Activated CD8-positive, alpha-beta memory T cell treated with anti-CD3 and anti-CD28 coated beads for 4 hours (primary cell): ENCODE measurements around the gene NR5A2.
"Not testable (repeated sequence)": the region's sequence is repeated elsewhere in the genome, so short reads cannot be mapped to it uniquely, and the experiment has no call there.

Experiments used
- DNase-seq, 2 donors: peaks; one replicate each; pipeline ENCODE4 v3.0.0-alpha.2; 2020; ENCODE audit warnings: low read depth in 2 of 2

The NR5A2 gene

DNA sequence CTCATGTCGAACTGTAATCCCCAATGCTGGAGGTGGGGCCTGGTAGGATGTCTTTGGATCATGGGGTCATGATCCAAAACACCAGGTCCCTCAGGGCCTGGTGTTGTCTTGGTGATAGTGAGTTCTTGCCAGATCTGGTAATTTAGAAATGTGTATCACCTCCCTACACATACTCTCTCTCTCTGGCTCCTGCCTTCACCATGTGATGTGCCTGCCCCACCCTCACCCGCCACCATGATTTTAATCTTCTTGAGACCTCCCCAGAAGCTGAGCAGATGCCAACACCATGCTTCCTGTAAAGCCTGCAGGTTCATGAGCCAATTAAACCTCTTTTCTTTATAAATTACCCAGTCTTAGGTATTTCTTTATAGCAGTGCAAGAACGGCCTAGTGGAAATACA is 136.4 kb downstream of the NR5A2 start:
- DNase-seq: no peak

DNA sequence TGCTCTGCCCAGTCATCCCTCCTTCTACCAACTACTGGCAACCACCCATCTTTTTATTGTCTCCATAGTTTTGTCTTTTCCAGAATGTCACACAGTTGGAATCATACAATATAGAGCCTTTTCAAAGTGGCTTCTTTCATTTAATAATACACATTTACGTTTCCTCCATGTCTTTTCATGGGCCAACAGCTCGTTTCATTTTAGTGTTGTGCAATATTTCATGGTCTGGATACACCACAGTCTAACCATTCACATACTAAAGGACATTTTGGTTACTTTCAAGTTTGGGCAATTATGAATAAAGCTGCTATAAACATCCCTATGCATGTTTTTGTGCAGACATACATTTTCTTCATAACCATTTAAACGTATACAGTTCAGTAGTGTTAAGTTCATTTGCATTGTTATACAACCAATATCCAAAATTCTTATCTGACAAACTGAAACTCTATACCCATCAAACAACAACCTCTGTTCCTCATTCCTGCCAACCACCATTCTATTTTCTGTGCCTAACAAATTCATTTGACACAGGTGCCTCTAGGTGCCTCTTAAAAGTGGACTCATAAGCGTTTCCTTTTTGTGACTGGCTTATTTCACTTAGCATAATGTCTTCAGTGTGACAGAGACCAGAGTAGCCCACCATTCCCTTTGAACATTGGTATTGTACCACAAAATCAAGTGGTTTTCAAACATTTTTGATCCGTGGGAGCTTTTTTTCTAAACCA is 138.1 kb downstream of the NR5A2 start:
- no peak for DNase-seq

DNA sequence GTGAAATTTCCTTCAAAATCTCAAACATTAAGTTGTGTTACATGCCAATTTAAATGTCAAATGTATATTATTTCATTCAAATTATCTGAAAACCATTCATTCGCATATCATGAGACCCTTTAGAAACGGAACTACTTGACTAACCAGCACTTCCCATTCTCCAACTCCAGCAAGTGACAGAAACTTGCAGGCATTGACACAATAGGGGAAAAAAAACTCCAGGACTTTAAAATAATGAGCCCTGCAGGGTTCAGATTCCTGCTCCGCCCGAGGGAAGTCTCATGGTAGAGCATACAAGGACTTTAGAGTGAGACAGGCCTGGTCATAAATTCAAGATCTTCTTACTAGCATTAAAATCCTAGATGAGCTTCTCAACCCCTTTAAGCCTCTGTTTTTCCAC is 138.9 kb downstream of the NR5A2 start:
- no peak for DNase-seq

DNA sequence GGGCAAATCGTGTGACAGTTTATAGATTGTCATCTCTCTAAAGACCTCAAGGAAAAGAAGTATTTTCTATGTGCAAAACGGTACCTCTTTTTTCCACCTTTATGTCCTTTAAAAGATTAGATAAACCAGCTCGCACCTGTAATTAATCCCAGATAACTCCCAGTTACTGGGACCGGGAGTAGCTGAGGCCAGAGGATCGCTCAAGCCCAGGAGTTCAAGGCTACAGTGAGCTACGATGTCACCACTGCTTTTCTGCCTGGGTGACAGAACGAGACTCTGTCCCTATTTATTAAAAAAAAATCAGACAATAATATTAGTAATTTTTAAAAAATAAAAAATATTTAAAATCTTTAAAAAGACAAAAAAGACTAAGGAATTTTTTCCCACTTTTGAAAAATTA is 141.4 kb downstream of the NR5A2 start:
- no peak for DNase-seq

DNA sequence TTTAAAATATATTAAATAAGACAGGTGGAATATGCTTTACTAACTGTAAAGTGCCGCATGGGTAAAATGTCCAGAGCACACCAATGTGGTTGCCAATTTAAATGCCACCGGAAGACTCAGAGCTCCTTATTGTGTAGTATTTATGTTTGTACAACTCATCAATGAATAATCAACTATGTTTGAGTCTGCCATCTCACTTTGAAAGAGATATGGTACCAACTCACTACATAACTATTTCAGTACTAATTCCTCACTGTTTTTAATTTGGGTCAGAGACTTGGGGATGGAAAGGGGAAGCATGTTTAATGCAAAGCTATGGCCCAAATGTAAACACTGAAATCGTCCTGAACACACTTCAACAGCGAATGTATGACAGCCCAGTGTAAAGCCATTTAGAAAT is 144.8 kb downstream of the NR5A2 start:
- DNase-seq: no peak

DNA sequence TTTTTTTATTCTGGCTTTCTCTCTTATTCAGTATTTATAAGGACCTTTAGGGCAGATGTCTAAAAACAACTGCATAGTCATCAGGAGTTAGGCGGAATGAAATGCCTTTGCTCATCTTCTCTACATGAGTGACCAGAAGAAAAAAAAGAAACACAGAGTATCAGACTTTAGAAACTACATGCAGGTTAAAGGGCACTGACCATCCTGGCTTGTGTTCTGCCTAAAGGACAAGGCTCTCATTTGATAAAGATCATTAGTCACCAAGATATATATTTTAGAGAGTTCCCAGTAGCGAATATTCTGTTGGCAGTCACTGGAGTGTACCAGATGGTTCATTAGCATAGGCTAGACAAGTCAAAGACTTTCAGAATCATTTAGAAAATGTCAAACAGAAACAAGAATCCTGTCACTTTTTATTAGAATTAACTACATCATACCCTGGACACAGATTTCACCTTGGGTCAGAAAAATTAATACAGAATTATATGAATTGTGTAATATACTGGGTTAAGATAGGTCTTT is 145.6 kb downstream of the NR5A2 start:
- no peak for DNase-seq

DNA sequence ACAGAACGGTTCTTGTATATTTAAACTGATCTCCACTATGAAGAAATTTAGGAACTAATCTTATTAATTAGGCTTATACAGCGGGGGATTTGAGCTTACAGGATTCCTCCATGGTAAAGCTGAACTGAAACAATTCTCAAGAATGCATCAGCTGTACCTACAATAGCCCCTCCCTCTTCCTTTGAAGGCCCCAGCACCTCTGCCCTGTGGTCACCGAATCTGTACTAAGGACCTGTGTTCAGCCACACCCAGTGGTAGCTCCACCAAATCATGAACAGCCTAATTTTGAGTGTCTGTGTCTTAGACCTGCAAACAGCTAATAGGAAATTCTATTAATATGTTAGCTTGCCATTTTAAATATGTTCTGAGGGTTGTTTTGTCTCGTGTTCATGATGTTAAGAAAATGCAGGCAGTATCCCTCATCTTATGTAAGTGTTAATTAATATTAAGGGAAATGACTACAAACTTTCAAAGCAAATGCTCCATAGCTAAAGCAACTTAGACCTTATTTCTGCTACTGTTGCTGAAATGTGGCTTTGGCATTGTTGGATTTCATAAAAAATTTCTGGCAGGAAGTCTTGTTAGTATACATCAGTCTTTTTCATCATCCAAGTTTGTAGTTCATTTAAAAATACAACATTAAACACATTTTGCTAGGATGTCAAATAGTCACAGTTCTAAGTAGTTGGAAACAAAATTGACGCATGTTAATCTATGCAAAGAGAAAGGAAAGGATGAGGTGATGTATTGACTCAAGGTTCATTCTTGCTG is 147.2 kb downstream of the NR5A2 start:
- DNase-seq: no peak

DNA sequence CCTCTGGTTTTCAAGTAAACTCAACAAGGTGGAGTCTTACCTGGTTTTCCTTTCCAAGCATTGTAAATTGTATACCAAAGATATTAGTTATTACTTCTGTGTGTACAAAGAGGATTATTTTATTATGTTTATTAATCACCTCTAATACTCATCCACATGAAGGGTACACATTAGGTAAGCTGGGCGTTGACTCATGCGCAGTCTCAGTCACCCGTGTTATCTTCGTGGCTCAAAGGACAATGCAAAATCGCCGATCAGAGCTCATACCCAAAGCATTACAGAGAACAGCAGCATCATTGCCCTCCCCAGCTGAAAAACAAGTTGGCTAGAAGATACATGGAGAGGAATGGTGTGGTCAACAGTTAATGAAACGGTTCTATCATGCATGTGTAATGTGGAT is 148.7 kb downstream of the NR5A2 start:
- no peak for DNase-seq

DNA sequence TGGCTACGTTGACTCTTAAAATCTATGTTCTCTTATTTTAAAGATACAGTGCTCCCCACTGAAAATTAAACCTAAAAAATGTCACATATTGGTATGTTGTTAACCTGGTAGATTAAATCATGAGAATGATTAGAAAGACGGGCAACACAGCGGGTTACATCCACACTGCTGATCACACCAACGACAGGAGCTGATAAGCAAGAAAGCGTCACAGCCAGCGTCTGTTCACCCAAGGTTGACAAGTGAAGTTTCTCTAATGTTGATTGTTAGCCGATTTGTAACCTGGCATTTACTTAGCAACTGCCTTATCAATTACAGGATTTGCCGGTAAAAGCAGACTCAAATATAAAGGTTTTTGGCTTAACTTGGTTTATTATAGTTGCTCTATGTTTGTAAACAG is 149.3 kb downstream of the NR5A2 start:
- no peak for DNase-seq

DNA sequence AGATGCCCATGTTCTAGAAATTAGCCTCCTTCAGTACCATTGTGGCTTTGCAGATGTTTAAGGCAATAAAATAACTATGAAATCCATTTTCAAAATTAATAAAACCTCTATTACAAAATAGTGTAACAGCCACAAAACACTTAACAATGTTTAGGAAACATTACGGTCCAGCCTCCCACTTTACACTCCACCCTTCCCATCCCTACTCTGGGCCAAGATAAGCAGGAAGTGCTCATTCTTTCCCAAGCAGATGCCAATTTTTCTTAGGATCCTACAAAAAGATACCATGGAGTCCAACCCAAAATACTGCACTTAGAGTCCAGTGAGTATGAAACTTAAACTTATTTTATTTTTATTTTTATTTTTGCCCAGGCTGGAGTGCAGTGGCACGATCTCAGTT is 150.8 kb downstream of the NR5A2 start:
- no peak for DNase-seq

DNA sequence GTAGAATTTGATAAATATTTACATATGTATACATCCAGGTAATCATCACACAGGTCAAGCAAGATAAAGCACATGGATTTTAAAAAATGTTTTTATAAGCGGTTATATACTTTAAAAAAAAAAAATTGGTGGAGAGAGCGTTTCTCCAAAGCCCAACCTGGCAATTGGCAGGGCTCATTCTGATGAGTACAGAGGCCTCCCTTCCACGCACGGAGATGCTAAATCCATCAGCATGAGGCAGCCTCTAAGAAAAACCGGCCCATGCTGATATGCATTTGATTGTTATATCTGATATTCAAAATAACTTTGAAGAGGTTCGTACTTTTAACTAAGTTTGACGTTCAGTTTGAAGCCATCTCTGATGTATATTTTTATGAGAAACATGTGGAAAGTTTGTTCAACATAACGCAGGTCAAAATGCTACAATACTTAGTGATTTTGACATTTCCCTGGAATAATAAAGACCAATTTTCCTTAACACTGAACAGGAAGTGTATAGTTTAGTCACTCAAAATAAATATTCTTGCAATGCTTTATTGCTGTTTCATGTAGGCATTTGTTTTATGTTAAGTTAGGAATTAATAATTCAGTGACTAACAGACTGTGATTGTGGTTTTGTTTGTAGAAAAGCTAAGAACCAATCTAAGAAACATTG is 151.7 kb downstream of the NR5A2 start:
- DNase-seq: no peak

DNA sequence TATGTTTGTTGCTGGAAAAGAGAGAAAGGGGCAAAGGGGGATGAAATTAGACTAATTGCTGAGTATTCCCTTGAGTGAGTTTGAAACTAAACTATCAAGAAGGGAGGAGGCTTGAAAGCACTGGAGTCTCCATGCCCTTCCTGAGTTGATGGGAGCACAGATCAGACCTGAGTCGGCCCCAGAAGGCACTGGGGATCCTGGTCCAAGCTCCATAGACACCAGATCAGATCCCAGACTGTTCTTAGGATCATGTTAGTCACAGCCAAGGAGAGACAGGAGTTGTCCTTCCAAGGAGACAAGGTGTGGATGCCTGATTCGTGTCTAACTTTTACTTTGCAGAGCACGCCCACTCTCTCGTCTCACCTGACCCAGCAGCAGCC is 152.3 kb downstream of the NR5A2 start:
- no peak for DNase-seq

DNA sequence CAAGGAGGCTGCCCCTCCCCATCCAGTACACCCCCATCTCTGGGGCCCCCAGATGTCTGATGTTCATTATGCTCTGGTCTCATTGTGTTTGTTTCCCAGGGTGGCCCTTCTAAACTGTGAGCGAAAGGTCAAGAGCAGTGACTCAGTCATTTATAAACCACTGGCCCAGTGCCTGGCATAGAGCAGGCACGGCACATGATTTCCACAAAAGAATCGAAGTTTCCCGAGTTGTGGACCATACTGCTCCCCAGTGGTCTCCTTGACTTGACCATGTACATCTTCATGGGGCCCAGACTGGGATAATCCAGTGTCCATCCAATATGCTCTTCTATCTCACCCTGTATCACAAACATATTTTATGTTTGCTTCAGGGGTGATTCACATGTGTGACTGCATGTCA is 153.3 kb downstream of the NR5A2 start:
- DNase-seq: no peak

DNA sequence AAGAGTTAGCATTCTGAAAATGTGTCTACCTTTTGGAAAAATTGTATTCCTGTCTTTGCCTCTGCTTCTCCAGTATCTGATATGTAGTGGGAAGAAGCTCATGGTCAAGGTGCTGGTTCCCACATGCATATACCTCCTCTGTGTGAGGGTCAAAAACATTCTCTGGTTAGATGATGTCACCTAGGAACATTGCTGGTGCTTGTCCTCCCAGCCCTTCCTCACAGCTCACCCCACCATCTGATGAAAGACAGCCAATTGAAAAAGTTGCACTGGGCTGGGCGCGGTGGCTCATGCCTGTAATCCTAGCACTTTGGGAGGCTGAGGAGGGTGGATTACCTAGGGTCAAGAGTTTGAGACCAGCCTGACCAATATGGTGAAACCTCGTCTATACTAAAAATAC is 154.4 kb downstream of the NR5A2 start:
- DNase-seq: no peak

DNA sequence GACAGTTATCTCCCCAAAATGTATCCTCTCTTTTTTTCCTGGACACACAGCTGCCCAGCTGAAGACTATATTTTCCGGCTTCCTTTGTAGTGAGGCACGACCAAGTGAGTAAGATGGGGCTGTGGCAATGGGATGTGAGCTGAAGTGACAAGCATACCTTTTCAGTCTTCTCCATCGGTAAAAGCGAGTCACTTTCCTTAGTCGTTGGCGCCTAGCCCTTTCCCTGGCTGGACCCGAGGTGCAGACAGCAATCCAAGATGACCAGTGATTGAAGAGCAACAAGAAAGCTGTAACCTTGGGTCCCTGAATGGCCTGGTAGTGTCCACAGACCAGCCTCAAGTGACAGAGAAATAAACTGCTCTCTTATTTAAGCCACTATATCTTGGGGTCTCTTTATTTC is 155.2 kb downstream of the NR5A2 start:
- DNase-seq: no peak

DNA sequence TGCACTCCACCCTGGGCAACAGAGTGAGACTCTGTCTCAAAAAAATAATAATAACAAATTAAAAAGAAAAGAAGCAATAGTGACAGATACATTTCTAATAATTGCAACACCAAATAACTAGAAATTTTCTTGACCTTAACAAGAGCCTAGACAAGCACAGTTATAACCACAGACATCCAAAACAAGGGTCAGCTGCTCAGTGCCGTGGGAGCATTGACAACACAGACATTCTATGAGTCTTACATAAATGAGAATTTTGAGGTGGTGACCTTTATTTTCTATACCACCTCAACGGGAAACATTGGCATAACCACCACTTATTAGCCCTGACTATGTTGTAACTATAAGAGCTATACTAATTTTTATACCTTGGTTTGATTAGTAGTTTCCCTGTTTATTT is 156.1 kb downstream of the NR5A2 start:
- no peak for DNase-seq

DNA sequence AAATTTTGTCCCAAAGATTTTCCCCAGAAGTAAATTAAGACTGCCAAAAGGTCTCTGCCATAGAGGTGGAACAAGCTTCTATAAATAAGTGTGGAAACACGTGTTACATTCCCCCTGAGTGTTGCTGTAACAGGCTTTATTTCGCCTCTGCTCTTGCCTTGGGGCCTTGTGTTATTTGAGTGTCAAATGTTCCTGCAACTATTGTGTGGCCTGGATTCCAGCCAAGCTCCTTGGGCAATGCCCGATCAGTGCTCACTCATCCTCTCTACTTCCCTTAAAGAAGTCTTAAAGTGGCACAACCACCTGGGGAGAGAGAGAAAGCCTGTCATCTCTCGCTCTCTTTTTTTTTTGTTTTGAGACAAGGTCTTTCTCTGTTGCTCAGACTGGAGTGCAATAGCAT is 156.7 kb downstream of the NR5A2 start:
- DNase-seq: no peak

DNA sequence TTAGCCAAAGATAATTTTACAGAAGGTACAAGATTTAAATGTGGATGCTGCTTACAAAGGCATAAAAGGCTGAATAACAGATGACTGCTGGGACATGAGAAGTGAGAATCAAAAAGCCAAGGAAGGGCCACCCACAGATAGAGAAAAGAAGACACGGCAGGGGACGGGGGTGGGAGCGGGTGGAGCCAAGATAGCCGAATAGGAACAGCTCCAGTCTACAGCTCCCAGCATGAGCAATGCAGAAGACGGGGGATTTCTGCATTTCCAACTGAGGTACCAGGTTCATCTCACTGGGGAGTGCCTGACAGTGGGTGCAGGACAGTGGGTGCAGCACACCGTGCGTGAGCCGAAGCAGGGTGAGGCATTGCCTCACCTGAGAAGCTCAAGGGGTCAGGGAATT is 157.7 kb downstream of the NR5A2 start:
- not testable (repeated sequence) for DNase-seq

DNA sequence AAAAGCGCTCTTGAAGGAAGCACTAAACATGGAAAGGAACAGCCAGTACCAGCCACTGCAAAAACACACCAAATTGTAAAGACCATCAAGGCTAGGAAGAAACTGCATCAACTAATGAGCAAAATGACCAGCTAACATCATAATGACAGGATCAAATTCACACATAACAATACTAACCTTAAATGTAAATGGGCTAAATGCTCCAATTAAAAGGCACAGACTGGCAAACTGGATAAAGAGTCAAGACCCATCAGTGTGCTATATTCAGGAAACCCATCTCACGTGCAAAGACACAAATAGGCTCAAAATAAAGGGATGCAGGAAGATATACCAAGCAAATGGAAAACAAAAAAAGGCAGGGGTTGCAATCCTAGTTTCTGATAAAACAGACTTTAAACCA is 159.8 kb downstream of the NR5A2 start:
- DNase-seq: not testable (repeated sequence)

DNA sequence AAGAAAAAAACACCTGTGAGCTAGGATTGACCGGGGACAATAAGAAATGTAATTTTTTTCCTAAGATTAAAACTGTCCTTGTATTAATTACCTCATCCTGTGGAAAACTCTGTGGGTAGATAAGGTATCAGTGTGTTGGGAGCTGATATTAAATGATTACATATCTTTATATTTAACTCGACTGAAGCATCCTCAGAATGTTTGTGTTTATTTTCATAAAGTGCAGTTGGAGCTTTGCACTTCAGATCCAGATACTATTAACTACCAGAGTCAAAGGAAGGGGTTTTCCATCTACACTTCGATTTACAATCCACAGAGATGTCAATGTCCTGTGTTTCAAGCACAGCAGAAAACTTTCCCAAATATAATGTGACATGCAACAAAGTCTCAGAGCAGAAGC is 164.5 kb downstream of the NR5A2 start:
- DNase-seq: no peak

DNA sequence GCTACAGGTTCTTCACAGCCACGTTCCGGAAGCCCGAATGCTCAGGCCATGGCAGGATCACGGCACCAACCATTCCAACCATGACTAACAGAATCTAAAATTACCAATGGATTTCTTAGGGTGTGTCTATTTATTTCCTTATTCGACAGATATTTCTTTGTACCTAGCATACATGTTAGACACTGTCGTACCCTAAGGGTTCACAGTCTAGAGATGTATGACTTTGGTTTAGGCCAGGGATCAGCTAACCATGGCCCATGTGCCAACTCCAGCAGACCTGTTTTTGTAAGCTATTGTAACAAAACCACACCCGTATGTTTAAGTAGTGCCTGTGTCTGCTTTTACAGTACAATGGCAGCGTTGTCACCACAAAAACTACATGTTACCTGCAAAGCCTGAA is 167.0 kb downstream of the NR5A2 start:
- no peak for DNase-seq

DNA sequence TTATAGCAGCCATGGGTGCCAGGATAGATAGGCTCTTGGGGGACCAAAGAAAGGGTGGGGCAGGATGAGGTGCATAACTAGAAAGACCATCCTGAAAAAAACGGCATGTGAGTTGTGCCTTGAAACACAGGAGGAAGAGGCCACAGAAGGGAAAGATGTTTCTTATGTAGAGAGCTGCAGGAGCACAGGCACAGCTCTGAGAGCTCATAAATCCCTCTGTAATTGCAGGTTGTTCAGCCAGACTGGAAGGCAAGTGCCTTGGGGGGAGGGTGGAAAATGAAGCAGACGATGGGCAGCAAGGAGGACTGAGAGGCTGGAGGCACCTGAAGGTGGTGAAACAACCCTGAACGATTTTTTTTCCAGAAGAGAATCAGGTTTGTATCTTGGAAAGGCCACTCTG is 170.7 kb downstream of the NR5A2 start:
- DNase-seq: no peak
